Lung (tissue), 12 donors: ENCODE data around the gene HUNK. TPM values are rescaled to one million over a fixed set of nuclear protein-coding genes. Genes with fewer than 3 reads are reported as not detected.

Experiments used
- ATAC-seq: fragments of 200-7000 bp; cut with Tn5 transposase; one replicate; pipeline ENCODE4 v1.9.1; 2020; ENCODE audit warnings: moderate number of reproducible peaks; ENCODE audit not compliant: insufficient read depth, low FRiP score
- DNase-seq, 3 donors: peaks; one replicate each; pipeline ENCODE4 v3.0.0-alpha.2; 2013 to 2017
- H3K27ac ChIP-seq, 2 donors: one replicate each; pipeline ENCODE4 v1.5.1; 2013; ENCODE audit warnings: mild to moderate bottlenecking in 2 of 2, moderate library complexity in 2 of 2, control low read depth in 1 of 2, inconsistent platforms in 1 of 2, low read depth in 1 of 2, low read length in 1 of 2
- H3K27me3 ChIP-seq, 3 donors: one replicate each; pipeline ENCODE4 v1.5.1; 2013; ENCODE audit warnings: low read length in 2 of 3; ENCODE audit not compliant: control insufficient read depth in 3 of 3, insufficient read depth in 3 of 3
- H3K36me3 ChIP-seq, 4 donors: one replicate each; pipeline ENCODE4 v1.5.1; 2013; ENCODE audit warnings: low read length in 4 of 4, mild to moderate bottlenecking in 1 of 4, moderate library complexity in 1 of 4; ENCODE audit not compliant: control insufficient read depth in 4 of 4, insufficient read depth in 4 of 4
- H3K4me1 ChIP-seq, 5 donors: one replicate each; pipeline ENCODE4 v1.5.1; 2013; ENCODE audit warnings: low read length in 5 of 5, mild to moderate bottlenecking in 2 of 5, moderate library complexity in 1 of 5; ENCODE audit not compliant: control insufficient read depth in 5 of 5, insufficient read depth in 5 of 5
- H3K4me3 ChIP-seq: one replicate; pipeline ENCODE4 v1.5.1; 2013; ENCODE audit warnings: mild to moderate bottlenecking, control low read depth, moderate library complexity
- H3K9ac ChIP-seq, 2 donors: one replicate each; pipeline ENCODE4 v1.5.1; 2013; ENCODE audit warnings: low read length in 2 of 2, control low read depth in 1 of 2; ENCODE audit not compliant: insufficient read depth in 1 of 2
- H3K9me3 ChIP-seq, 4 donors: one replicate each; pipeline ENCODE4 v1.5.1; 2013; ENCODE audit warnings: low read length in 3 of 4, mild to moderate bottlenecking in 1 of 4, moderate library complexity in 1 of 4; ENCODE audit not compliant: control insufficient read depth in 4 of 4, insufficient read depth in 3 of 4
- CTCF ChIP-seq: IDR thresholded peaks from 2 replicates; pipeline ENCODE4 v1.5.1; 2012; ENCODE audit warnings: mild to moderate bottlenecking; ENCODE audit errors: control extremely low read depth, extremely low read depth
- WGBS, 2 donors: extraction: QIAGEN DNeasy Blood & Tissue Kit; methylation state at CpG; one replicate each; pipeline ENCODE4 v1.1.7; 2013; 5-methylcytosine and 5-hydroxymethylcytosine counted together
- polyA plus RNA-seq, 2 donors: library from polyadenylated mRNA; stranded (reverse); fragments of 200-250 nt; gene quantifications; one replicate each; pipeline ENCODE4 v1.2.1, GENCODE V29; 2013
- total RNA-seq, 2 donors: library from RNA; depleted of rRNA in 1 of 2; stranded (reverse); fragments of >200 nt in 1 of 2; gene quantifications; one replicate each; pipeline ENCODE4 v1.2.1, GENCODE V29; 2014 to 2021
- donor health status: control.
- donor health status: control.
- donor health status: Bipolar disorder and iron deficiency.
- donor health status: healthy.
- donor health status: DM: yes; HTN: yes; CAD: no.

Gene HUNK
- total and polyA plus RNA-seq, 4 donors, result 0.27 to 2.4 (median 1.4) TPM

GRCh38 chr21:31930001-31930400 is 57.2 kb downstream of the HUNK start:
- no peaks in the 10 kb centered on the region for H3K27me3 ChIP-seq
- no peak for TF ChIP-seq CTCF
- peaks cover 0 to 2% (median 0%) of the 10 kb centered on the region in 4 donors for H3K36me3 ChIP-seq
- H3K9me3 ChIP-seq, result peaks cover 0 to 4% (median 0%) of the 10 kb centered on the region in 4 donors
- H3K4me1 ChIP-seq, result peaks cover 0 to 13% (median 0%) of the 10 kb centered on the region in 5 donors
- H3K27ac ChIP-seq, result no peak overlapping the region
- no peak for ATAC-seq
- no peak overlapping the region for H3K4me3 ChIP-seq
- no peak overlapping the region for H3K9ac ChIP-seq
- DNase-seq, result no peak
- 94 to 95% methylated on average over 7 of the region's 7 CpGs for WGBS, 2 donors

- no peak for DNase-seq
- Histone ChIP-seq H3K9ac (no peak overlapping the region), H3K27ac (no peak overlapping the region), H3K36me3 (no peaks in the 10 kb centered on the region), H3K27me3 (no peaks in the 10 kb centered on the region), H3K4me1 (peaks cover 0 to 13% (median 0%) of the 10 kb centered on the region in 5 donors), H3K4me3 (no peak overlapping the region), H3K9me3 (peaks cover 0 to 4% (median 0%) of the 10 kb centered on the region in 4 donors)
- 92 to 93% methylated on average over 23 of the region's 23 CpGs for WGBS, 2 donors
- no peak for TF ChIP-seq CTCF
- no peak for ATAC-seq
Measured at GRCh38 chr21:31931644-31932469, 59.0 kb downstream of the HUNK start.

GRCh38 chr21:31932470-31932764 is 59.6 kb downstream of the HUNK start:
- TF ChIP-seq CTCF, result no peak
- WGBS, 2 donors, result 52% methylated on average over 1 of the region's 1 CpG
- no peak overlapping the region for H3K27ac ChIP-seq
- H3K9me3 ChIP-seq, result peaks cover 0 to 2% (median 0%) of the 10 kb centered on the region in 4 donors
- peaks cover 0 to 17% (median 0%) of the 10 kb centered on the region in 5 donors for H3K4me1 ChIP-seq
- no peak for DNase-seq
- no peak for ATAC-seq
- no peaks in the 10 kb centered on the region for H3K27me3 ChIP-seq
- no peaks in the 10 kb centered on the region for H3K36me3 ChIP-seq
- no peak overlapping the region for H3K4me3 ChIP-seq
- no peak overlapping the region for H3K9ac ChIP-seq
